Measurements from ENCODE around the gene RRP8. TPM values are rescaled to one million over a fixed set of nuclear protein-coding genes. Genes with fewer than 3 reads are reported as not detected.

The RRP8 gene
- total RNA-seq, 1 donor from 2014 or later: 21.7 TPM

- Mint-ChIP-seq H3K9me3 (ENCODE audit: low read depth) (no peaks in the 10 kb centered on the region), H3K27ac (peak overlapping the region; percentile 59), H3K27me3 (no peaks in the 10 kb centered on the region), H3K4me3 (ENCODE audit: low read depth) (no peak overlapping the region), H3K36me3 (ENCODE audit: insufficient read depth) (peaks cover 15% of the 10 kb centered on the region), H3K4me1 (ENCODE audit: low read depth) (no peaks in the 10 kb centered on the region)
- no peak for DNase-seq (ENCODE audit: low spot score, unreplicated experiment)
- no peak for TF ChIP-seq CTCF (IDR thresholded peaks at IDR 0.05; ENCODE audit: unreplicated experiment)
Observed at GRCh38 chr11:6623391-6624363, 20.3 kb upstream of the RRP8 start.

GRCh38 chr11:6622261-6623171 is 19.1 kb upstream of the RRP8 start:
- Mint-ChIP-seq H3K27me3 (no peaks in the 10 kb centered on the region), H3K9me3 (ENCODE audit: low read depth) (no peaks in the 10 kb centered on the region), H3K4me3 (ENCODE audit: low read depth) (no peak overlapping the region), H3K4me1 (ENCODE audit: low read depth) (peaks cover 1% of the 10 kb centered on the region), H3K27ac (no peak overlapping the region), H3K36me3 (ENCODE audit: insufficient read depth) (peaks cover 11% of the 10 kb centered on the region)
- no peak for DNase-seq (ENCODE audit: low spot score, unreplicated experiment)
- no peak for TF ChIP-seq CTCF (IDR thresholded peaks at IDR 0.05; ENCODE audit: unreplicated experiment)

GRCh38 chr11:6621711-6622211 is 18.3 kb upstream of the RRP8 start:
- H3K27ac Mint-ChIP-seq: peak overlapping the region; percentile 62
- DNase-seq (ENCODE audit: low spot score, unreplicated experiment): no peak
- H3K9me3 Mint-ChIP-seq (ENCODE audit: low read depth): no peaks in the 10 kb centered on the region
- no peaks in the 10 kb centered on the region for H3K27me3 Mint-ChIP-seq
- no peak for TF ChIP-seq CTCF (IDR thresholded peaks at IDR 0.05; ENCODE audit: unreplicated experiment)
- peaks cover 1% of the 10 kb centered on the region for H3K4me1 Mint-ChIP-seq (ENCODE audit: low read depth)
- no peak overlapping the region for H3K4me3 Mint-ChIP-seq (ENCODE audit: low read depth)
- peaks cover 8% of the 10 kb centered on the region for H3K36me3 Mint-ChIP-seq (ENCODE audit: insufficient read depth)

- H3K36me3 Mint-ChIP-seq (ENCODE audit: insufficient read depth): peaks cover 7% of the 10 kb centered on the region
- no peaks in the 10 kb centered on the region for H3K27me3 Mint-ChIP-seq
- H3K4me1 Mint-ChIP-seq (ENCODE audit: low read depth): peaks cover 1% of the 10 kb centered on the region
- H3K9me3 Mint-ChIP-seq (ENCODE audit: low read depth): no peaks in the 10 kb centered on the region
- no peak overlapping the region for H3K4me3 Mint-ChIP-seq (ENCODE audit: low read depth)
- no peak for TF ChIP-seq CTCF (IDR thresholded peaks at IDR 0.05; ENCODE audit: unreplicated experiment)
- DNase-seq (ENCODE audit: low spot score, unreplicated experiment): no peak
- H3K27ac Mint-ChIP-seq: no peak overlapping the region
Observed at GRCh38 chr11:6620636-6621035, 17.2 kb upstream of the RRP8 start.
